Bronchial epithelial cell (primary cell): ENCODE results near the gene MYLIP. TPM values are rescaled to one million over a fixed set of nuclear protein-coding genes. Genes with fewer than 3 reads are reported as not detected.

ENCODE experiments used
- DNase-seq: peaks from one replicate; pipeline ENCODE4 v3.0.0-alpha.2; 2010; ENCODE audit warnings: low read depth
- FAIRE-seq: peaks from 2 replicates; lab custom pipeline; 2011; peaks lifted over from hg19 to GRCh38; lab: Jason Lieb, UNC
- H3K27me3 ChIP-seq: 2 replicates; pipeline ENCODE4 v1.5.1; 2011; ENCODE audit warnings: low read length; ENCODE audit not compliant: control insufficient read depth, insufficient read depth
- H3K36me3 ChIP-seq: 2 replicates; pipeline ENCODE4 v1.5.1; 2011; ENCODE audit warnings: low read length; ENCODE audit not compliant: control insufficient read depth, insufficient read depth
- H3K4me3 ChIP-seq: 2 replicates; pipeline ENCODE4 v1.5.1; 2011; ENCODE audit warnings: mild to moderate bottlenecking, low read depth, low read length, control low read depth
- CTCF ChIP-seq: IDR thresholded peaks from 2 replicates; pipeline ENCODE4 v1.5.1; 2011; ENCODE audit warnings: mild to moderate bottlenecking, moderate library complexity, low read length, control low read depth, inconsistent platforms; ENCODE audit not compliant: insufficient read depth, severe bottlenecking
- total RNA-seq: library from RNA; depleted of rRNA; stranded (reverse); fragments of >200 nt; gene quantifications from 2 replicates; pipeline ENCODE4 v1.2.1, GENCODE V29; 2014

Gene MYLIP
- total RNA-seq, 1 donor from 2014 or later, result 8.2 TPM

GRCh38 chr6:16136621-16137450 is 8.0 kb downstream of the MYLIP start:
- no peak overlapping the region for H3K4me3 ChIP-seq
- no peak for TF ChIP-seq CTCF
- no peak for FAIRE-seq

GRCh38 chr6:16137451-16137801 is 8.5 kb downstream of the MYLIP start:
- Histone ChIP-seq H3K27me3 (no peaks in the 10 kb centered on the region), H3K36me3 (no peaks in the 10 kb centered on the region), H3K4me3 (no peak overlapping the region)
- TF ChIP-seq CTCF, result no peak
- no peak for DNase-seq
- FAIRE-seq, result no peak

More at GRCh38 chr6:16136621-16137450, 8.0 kb downstream of the MYLIP start:
- DNase-seq, result peak; percentile 90
- H3K27me3 ChIP-seq, result no peaks in the 10 kb centered on the region
- H3K36me3 ChIP-seq, result no peaks in the 10 kb centered on the region

GRCh38 chr6:16139556-16139955 is 10.7 kb downstream of the MYLIP start:
- DNase-seq, result no peak
- no peak for TF ChIP-seq CTCF
- H3K4me3 ChIP-seq, result no peak overlapping the region
- H3K27me3 ChIP-seq, result no peaks in the 10 kb centered on the region
- no peak for FAIRE-seq
- H3K36me3 ChIP-seq, result peaks cover 2% of the 10 kb centered on the region

- peaks cover 8% of the 10 kb centered on the region for H3K36me3 ChIP-seq
Observed at GRCh38 chr6:16140607-16141006, 11.7 kb downstream of the MYLIP start.

GRCh38 chr6:16141514-16141913 is 12.6 kb downstream of the MYLIP start:
- Histone ChIP-seq H3K27me3 (no peaks in the 10 kb centered on the region), H3K4me3 (no peak overlapping the region), H3K36me3 (peaks cover 8% of the 10 kb centered on the region)
- no peak for DNase-seq
- no peak for FAIRE-seq
- no peak for TF ChIP-seq CTCF

More at GRCh38 chr6:16140607-16141006, 11.7 kb downstream of the MYLIP start:
- TF ChIP-seq CTCF, result no peak
- FAIRE-seq (no peak), DNase-seq (no peak)
- Histone ChIP-seq H3K4me3 (no peak overlapping the region), H3K27me3 (no peaks in the 10 kb centered on the region)
